GM21825 (cell line): ENCODE results near the gene TOX2.

Source experiments
- ATAC-seq: cut with Tn5 transposase; IDR thresholded peaks from one replicate; pipeline ENCODE4 v1.9.1; 2021; ENCODE audit warnings: mild to moderate bottlenecking, moderate library complexity; ENCODE audit not compliant: unreplicated experiment

TOX2 gene

DNA sequence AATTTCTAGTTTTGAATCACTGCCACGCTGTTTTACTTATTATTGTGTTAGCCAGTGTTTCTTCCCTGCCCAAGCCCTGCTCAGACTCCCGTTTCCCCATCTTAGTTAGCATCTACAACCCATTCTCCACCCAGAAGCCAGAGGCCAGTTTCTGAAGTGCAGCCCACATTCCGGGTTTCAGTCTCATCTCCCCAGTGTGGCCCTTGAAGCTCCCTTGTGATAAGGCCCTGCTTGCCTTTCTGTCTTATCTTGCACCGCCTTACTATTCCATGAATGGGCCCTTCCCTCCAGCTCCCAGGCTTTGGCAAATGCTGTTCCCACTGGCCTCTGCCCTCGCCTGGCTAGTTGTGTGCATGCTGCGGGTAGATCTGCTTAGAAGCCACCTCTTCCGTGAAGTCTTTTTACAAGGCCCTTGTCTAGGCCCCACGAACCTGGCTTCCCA lies 41.1 kb downstream of the TOX2 start:
- peak; percentile 8 for ATAC-seq

DNA sequence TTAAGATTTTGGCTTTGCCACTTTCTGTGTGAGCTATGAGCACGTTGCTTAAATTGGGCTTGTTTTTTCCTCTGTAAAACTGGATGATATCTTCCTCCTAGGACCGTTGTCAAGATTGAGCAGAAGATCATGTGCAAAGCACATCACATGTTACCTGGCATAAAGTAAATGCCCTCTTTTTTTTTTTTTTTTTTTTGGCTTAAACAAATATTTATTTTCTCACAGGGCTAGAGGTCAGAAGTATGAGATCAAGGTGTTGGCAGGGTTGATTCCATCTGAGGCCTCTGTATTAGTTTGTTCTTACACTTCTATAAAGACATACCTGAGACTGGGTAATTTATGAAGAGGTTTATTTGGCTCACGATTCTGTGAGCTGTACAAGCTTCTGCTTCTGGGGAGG lies 42.7 kb downstream of the TOX2 start:
- ATAC-seq = no peak

- ATAC-seq = no peak
These were observed 44.0 kb downstream of the TOX2 start for GRCh38 chr20:43958626-43959025.

GRCh38 chr20:43959079-43959919 lies 44.6 kb downstream of the TOX2 start:
- ATAC-seq = no peak

GRCh38 chr20:43959920-43960227 lies 45.2 kb downstream of the TOX2 start:
- no peak for ATAC-seq

DNA sequence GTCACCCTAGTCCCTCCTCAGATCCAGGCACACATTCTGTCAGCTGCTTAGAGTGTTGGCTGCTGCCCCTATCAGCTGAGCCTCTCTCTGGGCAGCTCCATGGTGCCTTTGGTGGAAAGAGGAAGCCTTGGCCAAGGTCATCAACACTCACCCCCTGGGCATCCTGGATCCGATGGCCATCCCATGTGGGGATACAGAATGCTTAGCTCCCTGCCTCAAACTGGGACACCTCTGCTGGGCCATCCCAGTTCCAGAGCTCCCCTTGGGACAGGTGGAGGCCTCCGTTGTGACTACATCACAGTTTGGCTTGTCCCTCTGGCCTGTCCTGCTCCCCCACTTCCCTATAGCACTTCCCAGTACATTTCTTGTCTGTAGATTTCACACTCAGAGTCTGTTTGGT lies 45.6 kb downstream of the TOX2 start:
- no peak for ATAC-seq

- no peak for ATAC-seq
These were observed 46.5 kb downstream of the TOX2 start for GRCh38 chr20:43961116-43961515.

- ATAC-seq = no peak
These were observed 47.2 kb downstream of the TOX2 start for GRCh38 chr20:43961541-43962471.

DNA sequence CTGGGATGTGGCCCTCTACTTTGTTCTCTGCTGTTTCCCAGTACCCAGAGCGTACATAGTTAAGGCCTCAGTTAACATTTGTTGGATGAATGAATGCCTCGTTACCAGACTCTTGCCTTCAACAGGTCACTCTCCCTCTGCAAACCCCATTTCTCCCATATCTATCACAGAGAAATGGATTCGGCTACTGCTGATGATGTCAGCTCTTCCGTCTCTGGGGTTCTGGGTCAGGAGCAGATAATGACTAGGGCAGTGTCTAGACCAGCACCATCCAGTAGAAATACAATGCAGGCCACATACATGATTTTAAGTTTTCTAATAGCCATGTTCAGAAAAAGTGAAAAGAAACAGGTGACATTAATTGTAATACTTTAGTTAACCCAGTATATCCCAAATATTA lies 47.9 kb downstream of the TOX2 start:
- no peak for ATAC-seq

GRCh38 chr20:43963233-43963632 lies 48.6 kb downstream of the TOX2 start:
- ATAC-seq = no peak

DNA sequence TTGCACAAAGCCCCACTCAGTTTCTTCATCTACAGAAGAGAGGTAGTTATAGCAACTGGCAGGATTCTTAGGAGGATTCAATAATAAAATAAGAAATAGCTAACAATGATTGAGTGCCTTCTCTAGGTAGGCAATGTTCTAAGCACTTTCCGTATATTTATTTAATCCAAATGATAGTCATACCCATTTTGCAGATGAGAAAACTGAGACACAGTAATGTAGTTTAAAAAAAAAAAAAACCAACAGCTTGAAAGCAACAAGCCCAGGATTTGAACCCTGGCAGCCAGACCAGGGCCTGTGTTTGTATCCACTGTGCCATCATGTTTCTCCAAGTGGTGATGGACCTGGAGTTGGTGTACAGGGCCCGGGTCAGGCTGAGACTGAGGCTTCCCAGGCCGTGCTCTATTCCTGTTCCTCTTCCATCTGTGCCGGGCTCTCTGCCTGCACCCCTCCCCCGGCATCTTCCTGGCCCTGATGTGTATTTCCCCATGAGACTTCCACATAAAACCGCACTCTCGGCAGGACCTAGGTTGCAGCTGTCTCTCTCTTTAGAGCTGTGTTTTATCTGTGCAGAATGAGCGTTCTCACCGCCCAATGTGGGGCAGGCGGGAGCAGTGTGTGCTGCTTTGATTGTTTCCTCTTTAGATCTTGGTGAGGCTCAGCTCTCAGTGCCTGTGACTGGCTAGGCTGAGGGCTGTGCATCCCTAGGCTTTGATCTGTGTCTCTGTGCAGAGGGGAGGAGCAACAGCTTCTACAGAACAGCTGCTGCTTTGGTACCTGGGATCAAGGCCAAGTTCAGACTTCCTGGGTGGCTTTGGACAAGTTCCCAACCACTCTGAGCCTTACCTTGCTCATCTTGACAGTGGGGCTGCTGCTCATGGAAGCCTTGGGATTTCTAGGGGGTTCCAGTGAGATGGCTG lies 49.5 kb downstream of the TOX2 start:
- ATAC-seq = peak; percentile 65

DNA sequence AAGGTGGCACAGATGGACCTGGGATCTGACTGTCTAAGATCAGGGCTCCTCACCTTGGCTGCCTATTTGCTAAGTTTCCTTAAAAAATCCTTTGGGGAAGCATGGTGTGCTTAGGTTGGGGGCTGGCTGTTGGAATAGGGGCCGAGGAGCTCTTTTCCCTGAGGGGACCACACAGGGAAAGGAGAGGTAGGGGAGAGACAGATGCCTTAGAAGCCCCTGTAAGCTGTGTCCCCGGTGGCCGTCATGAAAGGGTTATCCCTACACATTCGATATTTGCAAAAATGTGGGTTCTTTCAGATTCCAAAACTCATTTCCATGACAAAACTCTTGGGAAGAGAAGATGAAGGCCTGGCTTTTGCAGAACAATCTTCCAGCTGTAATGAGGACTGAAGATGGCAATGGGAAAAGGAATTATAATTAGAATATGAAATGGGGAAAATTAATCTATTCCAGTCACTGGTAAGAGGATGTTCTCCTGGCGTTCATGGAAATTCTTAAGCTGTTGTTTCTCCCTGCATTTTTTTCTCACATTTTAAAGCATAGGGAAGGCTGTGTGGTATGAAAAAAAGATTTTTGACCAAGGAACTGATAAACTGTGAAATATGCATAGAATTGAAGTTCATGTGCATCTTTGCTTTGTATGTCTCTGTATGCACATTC lies 53.8 kb downstream of the TOX2 start:
- ATAC-seq = no peak

DNA sequence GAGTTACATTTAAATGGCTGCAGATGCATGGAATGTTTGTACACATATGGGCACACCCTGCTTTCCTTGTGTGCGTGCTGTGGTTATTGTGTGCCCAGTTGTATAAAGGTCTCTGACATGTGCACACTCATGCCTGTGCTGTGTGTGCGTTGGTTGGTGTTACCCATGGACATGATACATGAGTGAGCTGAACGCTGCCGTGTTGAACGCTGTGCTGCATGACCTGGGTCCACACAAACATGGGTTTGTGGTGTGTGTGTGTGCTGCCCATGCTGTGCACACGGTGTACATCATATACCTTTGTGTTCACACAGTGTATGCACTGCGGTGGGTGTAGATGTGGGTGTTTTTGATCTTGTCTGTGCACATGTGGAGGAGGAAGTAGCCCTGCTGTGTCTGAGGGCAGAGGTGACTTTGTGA lies 54.4 kb downstream of the TOX2 start:
- ATAC-seq = no peak

DNA sequence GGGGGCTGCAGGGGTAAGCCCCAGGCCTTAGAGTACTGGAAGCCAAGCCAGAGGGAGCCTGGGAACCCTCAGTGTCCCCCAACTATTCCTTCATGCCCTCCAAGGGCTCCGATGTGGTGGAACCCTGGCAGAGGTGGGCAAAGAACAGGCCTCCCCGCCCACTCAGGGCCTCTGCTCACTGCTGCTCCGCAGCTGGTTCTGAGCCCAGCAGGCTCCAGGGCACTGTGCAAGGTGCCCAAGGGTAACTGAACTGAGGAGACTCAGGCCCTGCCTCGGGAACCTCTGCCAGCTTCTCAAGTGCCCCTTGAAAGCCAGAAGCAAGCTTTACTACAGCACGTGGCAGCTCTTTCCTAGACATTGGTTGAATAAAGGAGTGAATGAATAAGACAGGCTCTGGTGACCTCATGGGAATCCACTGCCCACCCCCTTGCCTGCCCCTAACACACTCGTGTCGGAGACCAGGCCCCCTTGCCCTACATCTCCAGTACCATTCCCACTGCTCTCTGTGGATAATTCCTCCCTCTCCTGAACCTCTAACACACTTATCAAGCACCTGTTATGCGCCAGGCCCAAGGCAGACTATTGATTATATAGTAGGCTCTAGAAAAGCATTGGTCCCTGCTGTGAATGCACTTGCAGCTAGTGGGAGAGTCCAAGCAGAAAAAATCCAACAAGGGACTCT lies 55.0 kb downstream of the TOX2 start:
- ATAC-seq = no peak

GRCh38 chr20:43971267-43971666 lies 56.6 kb downstream of the TOX2 start:
- no peak for ATAC-seq

DNA sequence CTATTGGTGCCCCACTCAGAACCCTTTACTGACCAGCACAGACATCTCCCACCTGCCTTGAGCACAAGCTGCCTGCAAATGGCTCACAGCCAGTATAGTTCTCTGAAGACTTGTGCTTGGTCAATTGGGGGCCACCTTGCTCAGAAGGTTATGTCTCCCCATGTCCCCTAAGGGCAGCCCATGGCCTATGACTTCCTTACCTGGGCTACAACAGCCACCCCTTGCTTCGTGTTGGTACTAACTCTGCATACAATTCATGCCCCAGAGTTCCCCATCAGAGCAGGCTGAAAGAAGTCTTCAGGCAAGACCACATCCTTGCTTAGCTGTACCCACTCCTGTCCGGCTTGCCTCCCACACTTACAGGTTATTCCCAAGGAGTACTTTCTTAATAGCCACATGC lies 57.4 kb downstream of the TOX2 start:
- ATAC-seq = no peak

DNA sequence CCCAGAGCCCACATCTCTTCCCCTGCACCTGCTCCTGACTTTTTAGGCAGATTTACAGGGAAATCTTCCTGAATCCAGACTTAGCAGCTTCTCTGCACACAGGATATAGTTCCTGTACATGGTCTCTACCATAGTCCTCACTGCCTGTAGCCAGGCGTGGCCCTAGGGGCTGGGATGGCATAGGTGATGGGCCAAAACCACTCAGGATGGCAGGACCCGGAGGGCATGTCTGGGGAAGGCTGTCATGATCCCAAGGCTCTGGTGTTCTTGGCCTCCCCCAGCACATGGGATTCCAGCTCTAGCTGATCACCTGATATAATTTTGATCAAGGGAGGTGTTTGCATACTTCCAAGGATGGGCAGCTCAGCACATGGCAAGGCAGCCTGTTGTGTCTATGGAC lies 58.0 kb downstream of the TOX2 start:
- no peak for ATAC-seq

- ATAC-seq = no peak
These were observed 58.6 kb downstream of the TOX2 start for GRCh38 chr20:43973231-43973630.

- no peak for ATAC-seq
These were observed 59.2 kb downstream of the TOX2 start for GRCh38 chr20:43973671-43974450.
